ENCODE measurements around the gene SGTA. TPM values are rescaled to one million over a fixed set of nuclear protein-coding genes. Genes with fewer than 3 reads are reported as not detected.
"Not testable (repeated sequence)": the region's sequence is repeated elsewhere in the genome, so short reads cannot be mapped to it uniquely, and the experiment has no call there.

SGTA gene
- total and polyA plus RNA-seq, 4 donors = 29.6 to 147 (median 95.3) TPM

GRCh38 chr19:2795827-2796658 lies 13.0 kb upstream of the SGTA start:
- no peak for DNase-seq (ENCODE audit: low read depth in 4 of 6, low spot score in 6 of 6)
- Histone ChIP-seq H3K4me1 (ENCODE audit: control insufficient read depth, insufficient read depth, low read length) (no peaks in the 10 kb centered on the region), H3K4me3 (ENCODE audit: low read depth, low read length) (no peak overlapping the region), H3K27ac (ENCODE audit: low read depth, low read length) (no peak overlapping the region), H3K36me3 (ENCODE audit: control insufficient read depth, insufficient read depth, low read length) (peaks cover 96% of the 10 kb centered on the region), H3K9me3 (ENCODE audit: control insufficient read depth, insufficient read depth, low read length) (no peaks in the 10 kb centered on the region), H3K27me3 (ENCODE audit: control insufficient read depth, insufficient read depth, low read length) (no peaks in the 10 kb centered on the region)
- 92% methylated on average over 27 of the region's 27 CpGs for WGBS (ENCODE audit: insufficient coverage)

- no peak overlapping the region for H3K27ac ChIP-seq (ENCODE audit: low read depth, low read length)
- WGBS (ENCODE audit: insufficient coverage) = 98% methylated on average over 7 of the region's 12 CpGs
- no peak for DNase-seq (ENCODE audit: low read depth in 4 of 6, low spot score in 6 of 6)
- no peak overlapping the region for H3K4me3 ChIP-seq (ENCODE audit: low read depth, low read length)
- H3K27me3 ChIP-seq (ENCODE audit: control insufficient read depth, insufficient read depth, low read length) = no peaks in the 10 kb centered on the region
- no peaks in the 10 kb centered on the region for H3K4me1 ChIP-seq (ENCODE audit: control insufficient read depth, insufficient read depth, low read length)
- H3K36me3 ChIP-seq (ENCODE audit: control insufficient read depth, insufficient read depth, low read length) = peaks cover 95% of the 10 kb centered on the region
- no peaks in the 10 kb centered on the region for H3K9me3 ChIP-seq (ENCODE audit: control insufficient read depth, insufficient read depth, low read length)
Measured at GRCh38 chr19:2793577-2793976, 10.5 kb upstream of the SGTA start.

GRCh38 chr19:2793126-2793525 lies 10.1 kb upstream of the SGTA start:
- Histone ChIP-seq H3K36me3 (ENCODE audit: control insufficient read depth, insufficient read depth, low read length) (peaks cover 95% of the 10 kb centered on the region), H3K4me1 (ENCODE audit: control insufficient read depth, insufficient read depth, low read length) (no peaks in the 10 kb centered on the region), H3K27ac (ENCODE audit: low read depth, low read length) (no peak overlapping the region), H3K27me3 (ENCODE audit: control insufficient read depth, insufficient read depth, low read length) (no peaks in the 10 kb centered on the region), H3K4me3 (ENCODE audit: low read depth, low read length) (no peak overlapping the region), H3K9me3 (ENCODE audit: control insufficient read depth, insufficient read depth, low read length) (no peaks in the 10 kb centered on the region)
- no peak for DNase-seq (ENCODE audit: low read depth in 4 of 6, low spot score in 6 of 6)
- 91% methylated on average over 6 of the region's 7 CpGs for WGBS (ENCODE audit: insufficient coverage)

GRCh38 chr19:2792666-2793065 lies 9.6 kb upstream of the SGTA start:
- not testable (repeated sequence) for H3K4me1 ChIP-seq (ENCODE audit: control insufficient read depth, insufficient read depth, low read length); H3K9me3 ChIP-seq (ENCODE audit: control insufficient read depth, insufficient read depth, low read length); H3K27me3 ChIP-seq (ENCODE audit: control insufficient read depth, insufficient read depth, low read length); H3K27ac ChIP-seq (ENCODE audit: low read depth, low read length); H3K4me3 ChIP-seq (ENCODE audit: low read depth, low read length); DNase-seq (ENCODE audit: low read depth in 4 of 6, low spot score in 6 of 6)
- 96% methylated on average over 9 of the region's 10 CpGs for WGBS (ENCODE audit: insufficient coverage)
- H3K36me3 ChIP-seq (ENCODE audit: control insufficient read depth, insufficient read depth, low read length) = peaks cover 92% of the 10 kb centered on the region

- Histone ChIP-seq H3K4me1 (ENCODE audit: control insufficient read depth, insufficient read depth, low read length) (no peaks in the 10 kb centered on the region), H3K4me3 (ENCODE audit: low read depth, low read length) (no peak overlapping the region), H3K27me3 (ENCODE audit: control insufficient read depth, insufficient read depth, low read length) (no peaks in the 10 kb centered on the region), H3K27ac (ENCODE audit: low read depth, low read length) (no peak overlapping the region), H3K9me3 (ENCODE audit: control insufficient read depth, insufficient read depth, low read length) (no peaks in the 10 kb centered on the region), H3K36me3 (ENCODE audit: control insufficient read depth, insufficient read depth, low read length) (peaks cover 86% of the 10 kb centered on the region)
- WGBS (ENCODE audit: insufficient coverage) = 72% methylated on average over 16 of the region's 16 CpGs
- no peak for DNase-seq (ENCODE audit: low read depth in 4 of 6, low spot score in 6 of 6)
Measured at GRCh38 chr19:2791876-2792275, 8.8 kb upstream of the SGTA start.

- 76% methylated on average over 14 of the region's 16 CpGs for WGBS (ENCODE audit: insufficient coverage)
- no peaks in the 10 kb centered on the region for H3K27me3 ChIP-seq (ENCODE audit: control insufficient read depth, insufficient read depth, low read length)
- H3K4me1 ChIP-seq (ENCODE audit: control insufficient read depth, insufficient read depth, low read length) = peaks cover 3% of the 10 kb centered on the region
- no peak for DNase-seq (ENCODE audit: low read depth in 4 of 6, low spot score in 6 of 6)
- no peak overlapping the region for H3K4me3 ChIP-seq (ENCODE audit: low read depth, low read length)
- H3K36me3 ChIP-seq (ENCODE audit: control insufficient read depth, insufficient read depth, low read length) = peaks cover 82% of the 10 kb centered on the region
- no peak overlapping the region for H3K27ac ChIP-seq (ENCODE audit: low read depth, low read length)
- H3K9me3 ChIP-seq (ENCODE audit: control insufficient read depth, insufficient read depth, low read length) = no peaks in the 10 kb centered on the region
Measured at GRCh38 chr19:2791440-2791839, 8.4 kb upstream of the SGTA start.

- Histone ChIP-seq H3K27ac (ENCODE audit: low read depth, low read length) (no peak overlapping the region), H3K4me3 (ENCODE audit: low read depth, low read length) (no peak overlapping the region), H3K27me3 (ENCODE audit: control insufficient read depth, insufficient read depth, low read length) (no peaks in the 10 kb centered on the region), H3K9me3 (ENCODE audit: control insufficient read depth, insufficient read depth, low read length) (no peaks in the 10 kb centered on the region), H3K4me1 (ENCODE audit: control insufficient read depth, insufficient read depth, low read length) (peaks cover 11% of the 10 kb centered on the region), H3K36me3 (ENCODE audit: control insufficient read depth, insufficient read depth, low read length) (peaks cover 75% of the 10 kb centered on the region)
- 94% methylated on average over 25 of the region's 32 CpGs for WGBS (ENCODE audit: insufficient coverage)
- DNase-seq (ENCODE audit: low read depth in 4 of 6, low spot score in 6 of 6) = no peak
Measured at GRCh38 chr19:2790557-2791271, 7.6 kb upstream of the SGTA start.

- peaks cover 12% of the 10 kb centered on the region for H3K4me1 ChIP-seq (ENCODE audit: control insufficient read depth, insufficient read depth, low read length)
- H3K9me3 ChIP-seq (ENCODE audit: control insufficient read depth, insufficient read depth, low read length) = no peaks in the 10 kb centered on the region
- WGBS (ENCODE audit: insufficient coverage) = 96% methylated on average over 14 of the region's 14 CpGs
- no peak overlapping the region for H3K4me3 ChIP-seq (ENCODE audit: low read depth, low read length)
- H3K36me3 ChIP-seq (ENCODE audit: control insufficient read depth, insufficient read depth, low read length) = peaks cover 69% of the 10 kb centered on the region
- no peak for DNase-seq (ENCODE audit: low read depth in 4 of 6, low spot score in 6 of 6)
- no peaks in the 10 kb centered on the region for H3K27me3 ChIP-seq (ENCODE audit: control insufficient read depth, insufficient read depth, low read length)
- no peak overlapping the region for H3K27ac ChIP-seq (ENCODE audit: low read depth, low read length)
Measured at GRCh38 chr19:2790194-2790556, 7.1 kb upstream of the SGTA start.

GRCh38 chr19:2788237-2788636 lies 5.2 kb upstream of the SGTA start:
- Histone ChIP-seq H3K27ac (ENCODE audit: low read depth, low read length) (no peak overlapping the region), H3K9me3 (ENCODE audit: control insufficient read depth, insufficient read depth, low read length) (no peaks in the 10 kb centered on the region), H3K27me3 (ENCODE audit: control insufficient read depth, insufficient read depth, low read length) (no peaks in the 10 kb centered on the region), H3K4me1 (ENCODE audit: control insufficient read depth, insufficient read depth, low read length) (peaks cover 31% of the 10 kb centered on the region), H3K36me3 (ENCODE audit: control insufficient read depth, insufficient read depth, low read length) (peaks cover 50% of the 10 kb centered on the region), H3K4me3 (ENCODE audit: low read depth, low read length) (no peak overlapping the region)
- no peak for DNase-seq (ENCODE audit: low read depth in 4 of 6, low spot score in 6 of 6)
- WGBS (ENCODE audit: insufficient coverage) = 78% methylated on average over 5 of the region's 5 CpGs

- no peaks in the 10 kb centered on the region for H3K9me3 ChIP-seq (ENCODE audit: control insufficient read depth, insufficient read depth, low read length)
- no peak overlapping the region for H3K27ac ChIP-seq (ENCODE audit: low read depth, low read length)
- 90% methylated on average over 6 of the region's 8 CpGs for WGBS (ENCODE audit: insufficient coverage)
- no peak overlapping the region for H3K4me3 ChIP-seq (ENCODE audit: low read depth, low read length)
- no peak for DNase-seq (ENCODE audit: low read depth in 4 of 6, low spot score in 6 of 6)
- H3K4me1 ChIP-seq (ENCODE audit: control insufficient read depth, insufficient read depth, low read length) = peaks cover 36% of the 10 kb centered on the region
- H3K36me3 ChIP-seq (ENCODE audit: control insufficient read depth, insufficient read depth, low read length) = peaks cover 42% of the 10 kb centered on the region
- no peaks in the 10 kb centered on the region for H3K27me3 ChIP-seq (ENCODE audit: control insufficient read depth, insufficient read depth, low read length)
Measured at GRCh38 chr19:2787115-2787514, 4.0 kb upstream of the SGTA start.
